Hepatic stellate cell (primary cell): Measurements from ENCODE around the gene MBNL3.
"Not testable (repeated sequence)": the region's sequence is repeated elsewhere in the genome, so short reads cannot be mapped to it uniquely, and the experiment has no call there.

Experiments
- DNase-seq: peaks from one replicate; pipeline ENCODE4 v3.0.0; 2011; ENCODE audit warnings: low spot score

The MBNL3 gene

GRCh38 chrX:132474544-132475248 lies 14.1 kb downstream of the MBNL3 start:
- DNase-seq = no peak

- DNase-seq = no peak
Measured at GRCh38 chrX:132472397-132472796, 16.4 kb downstream of the MBNL3 start.

- DNase-seq = no peak
Measured at GRCh38 chrX:132470831-132471230, 18.0 kb downstream of the MBNL3 start.

GRCh38 chrX:132470179-132470578 lies 18.7 kb downstream of the MBNL3 start:
- no peak for DNase-seq

GRCh38 chrX:132468454-132468853 lies 20.4 kb downstream of the MBNL3 start:
- DNase-seq = no peak

- no peak for DNase-seq
Measured at GRCh38 chrX:132467989-132468388, 20.8 kb downstream of the MBNL3 start.

- no peak for DNase-seq
Measured at GRCh38 chrX:132467026-132467425, 21.8 kb downstream of the MBNL3 start.

- no peak for DNase-seq
Measured at GRCh38 chrX:132463411-132463810, 25.4 kb downstream of the MBNL3 start.

GRCh38 chrX:132461886-132462285 lies 27.0 kb downstream of the MBNL3 start:
- no peak for DNase-seq

GRCh38 chrX:132452911-132453550 lies 35.8 kb downstream of the MBNL3 start:
- no peak for DNase-seq

- DNase-seq = not testable (repeated sequence)
Measured at GRCh38 chrX:132445909-132446308, 42.9 kb downstream of the MBNL3 start.

- DNase-seq = no peak
Measured at GRCh38 chrX:132444936-132445335, 43.9 kb downstream of the MBNL3 start.

- no peak for DNase-seq
Measured at GRCh38 chrX:132443196-132444135, 45.4 kb downstream of the MBNL3 start.

GRCh38 chrX:132442691-132443090 lies 46.1 kb downstream of the MBNL3 start:
- no peak for DNase-seq

GRCh38 chrX:132435222-132435621 lies 53.6 kb downstream of the MBNL3 start:
- DNase-seq = no peak

GRCh38 chrX:132433551-132433950 lies 55.3 kb downstream of the MBNL3 start:
- DNase-seq = no peak

- no peak for DNase-seq
Measured at GRCh38 chrX:132433001-132433400, 55.8 kb downstream of the MBNL3 start.

- DNase-seq = no peak
Measured at GRCh38 chrX:132428896-132429295, 59.9 kb downstream of the MBNL3 start.

- DNase-seq = no peak
Measured at GRCh38 chrX:132426695-132427281, 62.0 kb downstream of the MBNL3 start.

- no peak for DNase-seq
Measured at GRCh38 chrX:132425744-132426318, 63.0 kb downstream of the MBNL3 start.

- no peak for DNase-seq
Measured at GRCh38 chrX:132423323-132423722, 65.5 kb downstream of the MBNL3 start.

- no peak for DNase-seq
Measured at GRCh38 chrX:132415012-132415411, 73.8 kb downstream of the MBNL3 start.
